HepG2 (cell line): ENCODE results near the gene PPIP5K2. TPM values are rescaled to one million over a fixed set of nuclear protein-coding genes. Genes with fewer than 3 reads are reported as not detected.

Experiments used
- ATAC-seq: fragments of 200-7000 bp; cut with Tn5 transposase; 3 replicates; pipeline ENCODE4 v1.9.1; 2020; ENCODE audit warnings: mild to moderate bottlenecking, moderate library complexity
- BruUV-seq: library from RNA; stranded (reverse); fragments of 400-500 nt; replicated peaks from 2 replicates; lab custom pipeline; 2021; lab: Mats Ljungman, UMichigan
- CTCF ChIA-PET: fragments of 300-600 bp; formaldehyde crosslinking; extraction: SDS; loops from one replicate; lab custom pipeline; 2021; ENCODE audit warnings: low total read pairs, inconsistent platforms, low intra/inter-chr PET ratio; lab: Yijun Ruan, JAX
- POLR2A ChIA-PET: fragments of 350-600 bp; sonication (Branson Sonifier 250); formaldehyde crosslinking; loops from one replicate; lab custom pipeline; 2020; ENCODE audit warnings: antibody characterized with exemption, inconsistent platforms; lab: Yijun Ruan, JAX
- DNase-seq: peaks from one replicate; pipeline ENCODE4 v3.0.0-alpha.2; 2015; ENCODE audit warnings: low spot score
- FAIRE-seq: peaks from 3 replicates; lab custom pipeline; 2011; peaks lifted over from hg19 to GRCh38; lab: Jason Lieb, UNC
- H2AFZ ChIP-seq: one replicate; pipeline ENCODE4 v1.6.1; 2011; ENCODE audit warnings: low read length, inconsistent platforms
- H3K27ac ChIP-seq: fragments of 300-600 bp; 3 replicates; pipeline ENCODE4 v1.8.0; 2011; ENCODE audit warnings: mixed run types, mild to moderate bottlenecking, mixed read lengths, low read length, inconsistent platforms; ENCODE audit not compliant: insufficient read depth; ENCODE audit errors: extremely low read length
- H3K27me3 ChIP-seq, 2 experiments: fragments of 200-600 bp in 1 of 2; 2 replicates in 1 of 2; 3 replicates in 1 of 2; pipeline versions ENCODE4 v1.6.0 to v1.8.0; 2011; ENCODE audit warnings: low read length in 2 of 2, mild to moderate bottlenecking in 2 of 2, moderate library complexity in 2 of 2, inconsistent platforms in 1 of 2; ENCODE audit not compliant: insufficient read depth in 2 of 2, control insufficient read depth in 1 of 2
- H3K36me3 ChIP-seq, 2 experiments: fragments of 200-600 bp in 1 of 2; replicated peaks in 1 of 2; 2 replicates in 1 of 2; 3 replicates in 1 of 2; pipeline versions ENCODE4 v1.5.1 to v1.8.0; 2011; ENCODE audit warnings: low read length in 2 of 2, inconsistent platforms in 1 of 2; ENCODE audit not compliant: insufficient read depth in 2 of 2, control insufficient read depth in 1 of 2
- H3K4me1 ChIP-seq: 2 replicates; pipeline ENCODE4 v1.5.1; 2012; ENCODE audit warnings: low read length, inconsistent platforms; ENCODE audit not compliant: insufficient read depth
- H3K4me2 ChIP-seq: 2 replicates; pipeline ENCODE4 v1.6.0; 2011; ENCODE audit warnings: low read depth, low read length, inconsistent platforms
- H3K4me3 ChIP-seq, 3 experiments: fragments of 200-600 bp in 1 of 3; sonication (generic), shearing (Covaris generic) in 1 of 3; replicated peaks in 1 of 3; 2 replicates each; pipeline ENCODE4 v1.5.1; 2011 to 2016; ENCODE audit warnings: low read length in 3 of 3, inconsistent platforms in 2 of 3, low read depth in 2 of 3, mild to moderate bottlenecking in 2 of 3, control low read depth in 1 of 3, mixed read lengths in 1 of 3; ENCODE audit not compliant: insufficient read depth in 1 of 3
- H3K79me2 ChIP-seq: one replicate; pipeline ENCODE4 v1.6.1; 2011; ENCODE audit warnings: low read length, inconsistent platforms; ENCODE audit not compliant: insufficient read depth
- H3K9ac ChIP-seq: 2 replicates; pipeline ENCODE4 v1.6.0; 2011; ENCODE audit warnings: mild to moderate bottlenecking, low read depth, low read length, inconsistent platforms; ENCODE audit not compliant: insufficient read depth
- H3K9me3 ChIP-seq: 2 replicates; pipeline ENCODE4 v1.5.1; 2012; ENCODE audit warnings: mild to moderate bottlenecking, low read length
- H4K20me1 ChIP-seq: 2 replicates; pipeline ENCODE4 v1.6.0; 2011; ENCODE audit warnings: inconsistent platforms, mild to moderate bottlenecking, low read length, moderate library complexity; ENCODE audit not compliant: insufficient read depth
- BRD4 ChIP-seq: sonication (generic); formaldehyde crosslinking; IDR thresholded peaks from 2 replicates; pipeline ENCODE4 v1.4.0; 2020; ENCODE audit warnings: missing genetic modification reagents
- ELF4 ChIP-seq: sonication (generic); formaldehyde crosslinking; IDR thresholded peaks from 2 replicates; pipeline ENCODE4 v1.5.0; 2020; ENCODE audit warnings: missing genetic modification reagents, mild to moderate bottlenecking, moderate library complexity, borderline replicate concordance
- GATA4 ChIP-seq: sonication (generic); IDR thresholded peaks from 2 replicates; pipeline ENCODE4 v1.6.1; 2016; ENCODE audit warnings: antibody characterized with exemption, low read depth, borderline replicate concordance
- JUNB ChIP-seq: sonication (generic); formaldehyde crosslinking; IDR thresholded peaks from 2 replicates; pipeline ENCODE4 v1.8.0; 2022; ENCODE audit warnings: missing genetic modification reagents, mild to moderate bottlenecking, borderline replicate concordance
- KLF16 ChIP-seq, 2 experiments: sonication (generic) in 1 of 2; formaldehyde crosslinking in 1 of 2; IDR thresholded peaks; 2 replicates each; pipeline versions ENCODE4 v1.6.1 to v1.8.0; 2016 to 2023; ENCODE audit warnings: missing genetic modification reagents in 2 of 2, missing compliant biosample characterization in 1 of 2
- SRF ChIP-seq: IDR thresholded peaks from 2 replicates; pipeline ENCODE4 v1.6.1; 2011; ENCODE audit warnings: mild to moderate bottlenecking, low read depth, low read length, moderate library complexity
- ZNF607 ChIP-seq: sonication (generic); formaldehyde crosslinking; IDR thresholded peaks from 2 replicates; pipeline ENCODE4 v1.5.1; 2020; ENCODE audit warnings: missing genetic modification reagents, mild to moderate bottlenecking, borderline replicate concordance
- ZNF7 ChIP-seq: IDR thresholded peaks from 2 replicates; pipeline ENCODE4 v1.6.1; 2016; ENCODE audit warnings: missing biosample characterization, missing genetic modification reagents
- ZNF782 ChIP-seq: sonication (generic); formaldehyde crosslinking; IDR thresholded peaks from 2 replicates; pipeline ENCODE4 v1.4.0; 2020; ENCODE audit warnings: missing genetic modification reagents, mild to moderate bottlenecking, borderline replicate concordance
- ZNF816 ChIP-seq: sonication (generic); formaldehyde crosslinking; IDR thresholded peaks from 2 replicates; pipeline ENCODE4 v1.8.0; 2022; ENCODE audit warnings: missing genetic modification reagents, mild to moderate bottlenecking, borderline replicate concordance
- WGBS: methylation state at CpG from one replicate; pipeline ENCODE4 v1.1.6; 2017; ENCODE audit warnings: low lambda C conversion rate; 5-methylcytosine and 5-hydroxymethylcytosine counted together
- in situ Hi-C: cut with HindIII; loops from 2 replicates; pipeline ENCODE4 v1.10.0; 2017; ENCODE audit warnings: low pct_unique_long_range_greater_than_20kb; ENCODE audit not compliant: extremely low pct_ligation_motif_present
- intact Hi-C: fragments of 100-400 bp; cut with micrococcal nuclease; formaldehyde crosslinking; loops from one replicate; pipeline ENCODE4 v1.10.0; 2022; ENCODE audit not compliant: unreplicated experiment
- polyA plus RNA-seq, 8 experiments: library from polyadenylated mRNA; depleted of rRNA in 3 of 8; stranded (reverse) in 7 of 8; unstranded in 1 of 8; fragments of >200 nt; fragmentation: Illumina TruSeq in 4 of 8; extraction: Trizol in 4 of 8; gene quantifications; 2 replicates each; pipeline versions ENCODE4 v1.2.1 to v1.2.3, GENCODE V29; 2011 to 2016; ENCODE audit warnings: low read depth in 4 of 8, missing spikeins in 1 of 8, mixed read lengths in 1 of 8; ENCODE audit not compliant: insufficient read depth in 1 of 8
- total RNA-seq, 5 experiments: library from RNA; depleted of rRNA; stranded (reverse); fragments of >200 nt; fragmentation: Illumina TruSeq; extraction: Trizol; gene quantifications; 2 replicates each; pipeline ENCODE4 v1.2.3, GENCODE V29; 2016; ENCODE audit warnings: low read depth in 1 of 5
- TF ChIP-seq, protein P1 (sequence below): sonication (generic); formaldehyde crosslinking; IDR thresholded peaks from 2 replicates; pipeline ENCODE4 v1.5.0; 2020; ENCODE audit warnings: missing genetic modification reagents
- TF ChIP-seq, protein P2 (sequence below): sonication (generic); formaldehyde crosslinking; IDR thresholded peaks from 2 replicates; pipeline ENCODE4 v1.4.0; 2020; ENCODE audit warnings: mild to moderate bottlenecking, missing genetic modification reagents
- TF ChIP-seq, protein P3 (sequence below): sonication (generic); formaldehyde crosslinking; IDR thresholded peaks from 2 replicates; pipeline ENCODE4 v1.4.0; 2020; ENCODE audit warnings: missing genetic modification reagents, mild to moderate bottlenecking, borderline replicate concordance
- TF ChIP-seq, protein P4 (sequence below): sonication (generic); formaldehyde crosslinking; IDR thresholded peaks from 2 replicates; pipeline ENCODE4 v1.4.0; 2020; ENCODE audit warnings: missing genetic modification reagents, mild to moderate bottlenecking, borderline replicate concordance

The PPIP5K2 gene
- total and polyA plus RNA-seq, 2 of the 13 experiments (the other 11 are each of a cell fraction or from before 2014, with no cell fraction given): 19.7 to 45.6 TPM

DNA sequence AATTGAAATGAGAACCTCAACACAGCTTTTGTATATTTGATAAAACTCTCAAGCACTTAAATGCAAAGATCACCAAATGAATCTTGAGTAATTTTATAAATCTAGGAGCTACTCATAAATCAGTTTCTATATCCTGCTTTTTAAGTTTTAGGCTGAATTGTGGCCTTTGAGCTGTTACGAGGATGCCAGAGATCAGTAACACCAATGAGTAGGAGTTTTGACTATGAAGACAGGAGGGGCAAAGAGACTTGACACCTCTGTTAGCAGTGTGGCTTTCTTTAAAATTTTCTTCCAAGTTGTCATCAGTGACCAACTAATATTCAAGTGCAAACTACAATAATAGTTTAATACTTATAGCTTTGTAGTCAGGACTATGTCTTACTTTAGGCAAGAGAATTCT is 12.6 kb downstream of the PPIP5K2 start (continued):
- TF ChIP-seq ZNF782 (CRISPR knock-in tag) (no peak), ZNF607 (CRISPR knock-in tag) (no peak), ZNF7 (CRISPR knock-in tag) (no peak), ELF4 (CRISPR knock-in tag) (no peak), KLF16 (CRISPR knock-in tag; IDR thresholded peaks at IDR 0.05) (no peak), JUNB (no peak)
- TF ChIP-seq, protein P1, sequence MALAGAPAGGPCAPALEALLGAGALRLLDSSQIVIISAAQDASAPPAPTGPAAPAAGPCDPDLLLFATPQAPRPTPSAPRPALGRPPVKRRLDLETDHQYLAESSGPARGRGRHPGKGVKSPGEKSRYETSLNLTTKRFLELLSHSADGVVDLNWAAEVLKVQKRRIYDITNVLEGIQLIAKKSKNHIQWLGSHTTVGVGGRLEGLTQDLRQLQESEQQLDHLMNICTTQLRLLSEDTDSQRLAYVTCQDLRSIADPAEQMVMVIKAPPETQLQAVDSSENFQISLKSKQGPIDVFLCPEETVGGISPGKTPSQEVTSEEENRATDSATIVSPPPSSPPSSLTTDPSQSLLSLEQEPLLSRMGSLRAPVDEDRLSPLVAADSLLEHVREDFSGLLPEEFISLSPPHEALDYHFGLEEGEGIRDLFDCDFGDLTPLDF (CRISPR knock-in tag): no peak
- TF ChIP-seq, protein P2, sequence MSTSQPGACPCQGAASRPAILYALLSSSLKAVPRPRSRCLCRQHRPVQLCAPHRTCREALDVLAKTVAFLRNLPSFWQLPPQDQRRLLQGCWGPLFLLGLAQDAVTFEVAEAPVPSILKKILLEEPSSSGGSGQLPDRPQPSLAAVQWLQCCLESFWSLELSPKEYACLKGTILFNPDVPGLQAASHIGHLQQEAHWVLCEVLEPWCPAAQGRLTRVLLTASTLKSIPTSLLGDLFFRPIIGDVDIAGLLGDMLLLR (CRISPR knock-in tag): no peak

DNA sequence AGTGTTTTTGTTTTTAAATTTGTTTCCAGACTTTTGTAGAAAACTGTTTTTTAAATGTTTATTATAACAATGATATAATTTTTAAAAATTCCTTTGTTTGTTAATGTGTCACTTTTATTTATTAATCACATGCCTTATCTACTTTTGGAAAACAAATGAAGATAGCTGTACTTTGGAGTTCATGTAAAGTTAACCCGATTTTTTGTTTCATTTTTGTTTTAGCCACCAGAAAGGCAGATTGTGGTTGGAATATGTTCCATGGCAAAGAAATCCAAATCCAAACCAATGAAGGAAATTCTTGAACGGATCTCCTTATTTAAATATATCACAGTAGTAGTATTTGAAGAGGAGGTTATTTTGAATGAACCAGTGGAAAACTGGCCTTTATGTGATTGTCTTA is 13.1 kb downstream of the PPIP5K2 start:
- Histone ChIP-seq H3K4me1 (no peaks in the 10 kb centered on the region), H3K36me3 (no peaks in the 10 kb centered on the region), H3K27me3 (no peaks in the 10 kb centered on the region), H3K79me2 (peaks cover 3% of the 10 kb centered on the region), H3K4me3 (no peak overlapping the region), H4K20me1 (no peaks in the 10 kb centered on the region), H2AFZ (no peak overlapping the region), H3K4me2 (no peak overlapping the region), H3K27ac (no peak overlapping the region), H3K9me3 (no peaks in the 10 kb centered on the region), H3K9ac (no peak overlapping the region)
- intact Hi-C loops (no loop called here), in situ Hi-C loops (loop anchor here (10.0 kb wide), 1 partner anchor 348 kb away; no protein-coding TSS in a partner anchor)
- POLR2A ChIA-PET: no interaction called here
- no TSS peak for BruUV-seq
- CTCF ChIA-PET: no interaction called here
- DNase-seq (no peak), ATAC-seq (no peak), FAIRE-seq (no peak)
- WGBS: 97% methylated on average over 2 of the region's 2 CpGs
- TF ChIP-seq, protein P3, sequence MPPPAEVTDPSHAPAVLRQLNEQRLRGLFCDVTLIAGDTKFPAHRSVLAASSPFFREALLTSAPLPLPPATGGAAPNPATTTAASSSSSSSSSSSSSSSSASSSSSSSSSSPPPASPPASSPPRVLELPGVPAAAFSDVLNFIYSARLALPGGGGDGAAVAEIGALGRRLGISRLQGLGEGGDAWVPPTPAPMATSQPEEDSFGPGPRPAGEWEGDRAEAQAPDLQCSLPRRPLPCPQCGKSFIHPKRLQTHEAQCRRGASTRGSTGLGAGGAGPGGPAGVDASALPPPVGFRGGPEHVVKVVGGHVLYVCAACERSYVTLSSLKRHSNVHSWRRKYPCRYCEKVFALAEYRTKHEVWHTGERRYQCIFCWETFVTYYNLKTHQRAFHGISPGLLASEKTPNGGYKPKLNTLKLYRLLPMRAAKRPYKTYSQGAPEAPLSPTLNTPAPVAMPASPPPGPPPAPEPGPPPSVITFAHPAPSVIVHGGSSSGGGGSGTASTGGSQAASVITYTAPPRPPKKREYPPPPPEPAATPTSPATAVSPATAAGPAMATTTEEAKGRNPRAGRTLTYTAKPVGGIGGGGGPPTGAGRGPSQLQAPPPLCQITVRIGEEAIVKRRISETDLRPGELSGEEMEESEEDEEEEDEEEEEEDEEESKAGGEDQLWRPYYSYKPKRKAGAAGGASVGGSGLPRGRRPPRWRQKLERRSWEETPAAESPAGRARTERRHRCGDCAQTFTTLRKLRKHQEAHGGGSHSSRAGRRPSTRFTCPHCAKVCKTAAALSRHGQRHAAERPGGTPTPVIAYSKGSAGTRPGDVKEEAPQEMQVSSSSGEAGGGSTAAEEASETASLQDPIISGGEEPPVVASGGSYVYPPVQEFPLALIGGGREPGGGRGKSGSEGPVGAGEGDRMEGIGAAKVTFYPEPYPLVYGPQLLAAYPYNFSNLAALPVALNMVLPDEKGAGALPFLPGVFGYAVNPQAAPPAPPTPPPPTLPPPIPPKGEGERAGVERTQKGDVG: no peak
- TF ChIP-seq, protein P4, sequence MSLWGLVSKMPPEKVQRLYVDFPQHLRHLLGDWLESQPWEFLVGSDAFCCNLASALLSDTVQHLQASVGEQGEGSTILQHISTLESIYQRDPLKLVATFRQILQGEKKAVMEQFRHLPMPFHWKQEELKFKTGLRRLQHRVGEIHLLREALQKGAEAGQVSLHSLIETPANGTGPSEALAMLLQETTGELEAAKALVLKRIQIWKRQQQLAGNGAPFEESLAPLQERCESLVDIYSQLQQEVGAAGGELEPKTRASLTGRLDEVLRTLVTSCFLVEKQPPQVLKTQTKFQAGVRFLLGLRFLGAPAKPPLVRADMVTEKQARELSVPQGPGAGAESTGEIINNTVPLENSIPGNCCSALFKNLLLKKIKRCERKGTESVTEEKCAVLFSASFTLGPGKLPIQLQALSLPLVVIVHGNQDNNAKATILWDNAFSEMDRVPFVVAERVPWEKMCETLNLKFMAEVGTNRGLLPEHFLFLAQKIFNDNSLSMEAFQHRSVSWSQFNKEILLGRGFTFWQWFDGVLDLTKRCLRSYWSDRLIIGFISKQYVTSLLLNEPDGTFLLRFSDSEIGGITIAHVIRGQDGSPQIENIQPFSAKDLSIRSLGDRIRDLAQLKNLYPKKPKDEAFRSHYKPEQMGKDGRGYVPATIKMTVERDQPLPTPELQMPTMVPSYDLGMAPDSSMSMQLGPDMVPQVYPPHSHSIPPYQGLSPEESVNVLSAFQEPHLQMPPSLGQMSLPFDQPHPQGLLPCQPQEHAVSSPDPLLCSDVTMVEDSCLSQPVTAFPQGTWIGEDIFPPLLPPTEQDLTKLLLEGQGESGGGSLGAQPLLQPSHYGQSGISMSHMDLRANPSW (CRISPR knock-in tag): no peak
- TF ChIP-seq ZNF816 (CRISPR knock-in tag) (no peak), GATA4 (no peak), SRF (no peak), BRD4 (CRISPR knock-in tag) (no peak)
